Neural cell (in vitro differentiated cells): Measurements from ENCODE around the gene SMAD4.

Experiments used
- EP300 ChIP-seq: fragments of 450-650 bp; conservative IDR thresholded peaks from 2 replicates; pipeline ENCODE4 v1.6.1; 2014; ENCODE audit warnings: antibody characterized with exemption, mild to moderate bottlenecking, moderate library complexity; ENCODE audit not compliant: poor library complexity, severe bottlenecking
- EZH2 ChIP-seq: fragments of 200-600, 300-800 bp; shearing (Covaris generic), sonication (generic); IDR thresholded peaks from 2 replicates; pipeline ENCODE4 v1.6.1; 2014; ENCODE audit warnings: antibody characterized with exemption, low read length, borderline replicate concordance, mild to moderate bottlenecking; ENCODE audit not compliant: insufficient read depth, poor library complexity, severe bottlenecking
- TF ChIP-seq, protein P1 (sequence below): fragments of 450-650 bp; IDR thresholded peaks from 2 replicates; pipeline ENCODE4 v1.5.1; 2014; ENCODE audit warnings: antibody characterized with exemption, mild to moderate bottlenecking, moderate library complexity; ENCODE audit not compliant: poor library complexity, severe bottlenecking

DNA sequence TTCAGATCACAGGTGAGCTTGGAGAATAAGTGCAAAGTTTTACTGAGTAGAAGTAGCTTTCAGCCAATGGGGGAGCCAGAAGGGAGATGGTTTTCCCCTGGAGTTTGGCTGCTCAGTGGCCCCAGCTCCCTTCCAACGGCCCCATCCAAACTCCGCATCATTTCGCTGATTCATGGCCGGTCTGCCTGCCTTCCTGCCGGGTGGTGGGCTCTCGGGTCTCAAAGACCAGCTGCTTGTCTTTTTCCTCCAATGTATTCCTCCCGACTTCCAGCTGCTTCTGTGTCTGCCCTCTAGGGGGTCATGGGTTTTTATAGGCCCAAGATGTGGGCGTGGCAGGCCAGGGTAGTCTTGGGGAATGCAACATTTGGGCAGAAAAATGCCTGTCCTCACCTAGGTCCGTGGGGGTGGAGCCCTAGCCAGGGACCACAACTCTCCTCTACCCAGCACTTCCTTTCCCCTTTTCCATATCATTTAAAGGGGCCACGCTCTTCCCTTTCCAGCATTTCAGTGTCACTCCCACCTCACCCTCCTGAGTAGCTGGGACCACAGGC lies 94.0 kb downstream of the SMAD4 start:
- TF ChIP-seq, protein P1, sequence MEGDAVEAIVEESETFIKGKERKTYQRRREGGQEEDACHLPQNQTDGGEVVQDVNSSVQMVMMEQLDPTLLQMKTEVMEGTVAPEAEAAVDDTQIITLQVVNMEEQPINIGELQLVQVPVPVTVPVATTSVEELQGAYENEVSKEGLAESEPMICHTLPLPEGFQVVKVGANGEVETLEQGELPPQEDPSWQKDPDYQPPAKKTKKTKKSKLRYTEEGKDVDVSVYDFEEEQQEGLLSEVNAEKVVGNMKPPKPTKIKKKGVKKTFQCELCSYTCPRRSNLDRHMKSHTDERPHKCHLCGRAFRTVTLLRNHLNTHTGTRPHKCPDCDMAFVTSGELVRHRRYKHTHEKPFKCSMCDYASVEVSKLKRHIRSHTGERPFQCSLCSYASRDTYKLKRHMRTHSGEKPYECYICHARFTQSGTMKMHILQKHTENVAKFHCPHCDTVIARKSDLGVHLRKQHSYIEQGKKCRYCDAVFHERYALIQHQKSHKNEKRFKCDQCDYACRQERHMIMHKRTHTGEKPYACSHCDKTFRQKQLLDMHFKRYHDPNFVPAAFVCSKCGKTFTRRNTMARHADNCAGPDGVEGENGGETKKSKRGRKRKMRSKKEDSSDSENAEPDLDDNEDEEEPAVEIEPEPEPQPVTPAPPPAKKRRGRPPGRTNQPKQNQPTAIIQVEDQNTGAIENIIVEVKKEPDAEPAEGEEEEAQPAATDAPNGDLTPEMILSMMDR: no peak
- TF ChIP-seq EP300 (no peak), EZH2 (no peak)
